IMR-90 (cell line): ENCODE results near the gene USP9X. TPM values are rescaled to one million over a fixed set of nuclear protein-coding genes. Genes with fewer than 3 reads are reported as not detected.

Experiments used
- ATAC-seq: fragments of 200-7000 bp; cut with Tn5 transposase; 2 replicates; pipeline ENCODE4 v1.9.1; 2020; ENCODE audit warnings: low read depth, mild to moderate bottlenecking, moderate library complexity
- BruUV-seq: library from RNA; stranded (reverse); fragments of 400-500 nt; replicated peaks from 2 replicates; lab custom pipeline; 2021; lab: Mats Ljungman, UMichigan
- CTCF ChIA-PET: fragments of 300-600 bp; formaldehyde crosslinking; extraction: SDS; loops from one replicate; lab custom pipeline; 2021; ENCODE audit warnings: antibody characterized with exemption; lab: Yijun Ruan, JAX
- POLR2A ChIA-PET: fragments of 300-600 bp; sonication (Branson Sonifier 250); formaldehyde crosslinking; loops from one replicate; lab custom pipeline; 2022; ENCODE audit warnings: antibody characterized with exemption; ENCODE audit not compliant: unreplicated experiment; lab: Charles Lee
- DNase-seq: peaks from one replicate; pipeline ENCODE4 v3.0.0; 2013
- H2AFZ ChIP-seq: replicated peaks from 2 replicates; pipeline ENCODE3; 2013; ENCODE audit warnings: low read length, mild to moderate bottlenecking; ENCODE audit not compliant: poor library complexity
- H2AK5ac ChIP-seq: 2 replicates; pipeline ENCODE4 v1.6.1; 2013; ENCODE audit warnings: low read depth, low read length, inconsistent platforms
- H2AK9ac ChIP-seq: replicated peaks from 2 replicates; pipeline ENCODE3; 2013; ENCODE audit warnings: mild to moderate bottlenecking, low read depth, low read length, moderate library complexity; ENCODE audit not compliant: poor library complexity
- H2BK120ac ChIP-seq: 2 replicates; pipeline ENCODE4 v1.6.1; 2013; ENCODE audit warnings: low read depth, low read length, inconsistent platforms
- H2BK15ac ChIP-seq: 3 replicates; pipeline ENCODE4 v1.6.1; 2013; ENCODE audit warnings: low read depth, low read length, inconsistent platforms
- H2BK20ac ChIP-seq: 2 replicates; pipeline ENCODE4 v1.6.1; 2013; ENCODE audit warnings: low read depth, mild to moderate bottlenecking, inconsistent platforms, low read length, moderate library complexity
- H2BK5ac ChIP-seq: 2 replicates; pipeline ENCODE4 v1.6.1; 2013; ENCODE audit warnings: mild to moderate bottlenecking, low read depth, low read length, inconsistent platforms; ENCODE audit not compliant: poor library complexity, severe bottlenecking
- H3K14ac ChIP-seq: replicated peaks from 2 replicates; pipeline ENCODE4 v1.6.1; 2013; ENCODE audit warnings: low read depth, low read length, inconsistent platforms
- H3K18ac ChIP-seq: 2 replicates; pipeline ENCODE4 v1.6.1; 2013; ENCODE audit warnings: low read depth, low read length, control low read depth
- H3K23ac ChIP-seq: 2 replicates; pipeline ENCODE4 v1.6.1; 2013; ENCODE audit warnings: low read depth, low read length, inconsistent platforms
- H3K27ac ChIP-seq: 2 replicates; pipeline ENCODE4 v1.5.1; 2013; ENCODE audit warnings: mild to moderate bottlenecking, control low read depth, low read length; ENCODE audit not compliant: insufficient read depth
- H3K27me3 ChIP-seq: 2 replicates; pipeline ENCODE4 v1.6.1; 2013; ENCODE audit warnings: low read length; ENCODE audit not compliant: control insufficient read depth, insufficient read depth
- H3K36me3 ChIP-seq: 2 replicates; pipeline ENCODE4 v1.6.1; 2013; ENCODE audit warnings: low read length, mixed read lengths; ENCODE audit not compliant: control insufficient read depth, insufficient read depth
- H3K4ac ChIP-seq: 2 replicates; pipeline ENCODE4 v1.6.1; 2013; ENCODE audit warnings: low read depth, low read length, inconsistent platforms
- H3K4me1 ChIP-seq: 2 replicates; pipeline ENCODE4 v1.6.1; 2013; ENCODE audit warnings: low read length, mixed read lengths; ENCODE audit not compliant: control insufficient read depth, insufficient read depth
- H3K4me2 ChIP-seq: 2 replicates; pipeline ENCODE4 v1.6.1; 2013; ENCODE audit warnings: low read depth, mild to moderate bottlenecking, control low read depth, low read length, moderate library complexity
- H3K4me3 ChIP-seq: 2 replicates; pipeline ENCODE4 v1.5.1; 2013; ENCODE audit warnings: low read depth, mild to moderate bottlenecking, control low read depth, low read length, moderate library complexity; ENCODE audit not compliant: insufficient read depth
- H3K56ac ChIP-seq: 2 replicates; pipeline ENCODE4 v1.6.1; 2013; ENCODE audit warnings: low read length, inconsistent platforms; ENCODE audit not compliant: insufficient read depth; ENCODE audit errors: extremely low read depth
- H3K79me1 ChIP-seq, 2 experiments: 2 replicates each; pipeline ENCODE4 v1.6.1; 2013; ENCODE audit warnings: low read length in 2 of 2, inconsistent platforms in 1 of 2, low read depth in 1 of 2
- H3K9ac ChIP-seq: 2 replicates; pipeline ENCODE4 v1.6.1; 2013; ENCODE audit warnings: low read depth, low read length, control low read depth
- H3K9me1 ChIP-seq: 2 replicates; pipeline ENCODE4 v1.6.1; 2013; ENCODE audit warnings: low read length, inconsistent platforms; ENCODE audit not compliant: insufficient read depth
- H3K9me3 ChIP-seq: 2 replicates; pipeline ENCODE4 v1.6.1; 2013; ENCODE audit warnings: low read length; ENCODE audit not compliant: control insufficient read depth, insufficient read depth
- H4K20me1 ChIP-seq: 2 replicates; pipeline ENCODE4 v1.6.1; 2013; ENCODE audit warnings: low read length, inconsistent platforms; ENCODE audit not compliant: insufficient read depth
- H4K5ac ChIP-seq: 2 replicates; pipeline ENCODE4 v1.6.1; 2013; ENCODE audit warnings: mild to moderate bottlenecking, low read depth, low read length, control low read depth
- H4K8ac ChIP-seq, 2 experiments: 2 replicates each; pipeline ENCODE4 v1.6.1; 2013; ENCODE audit warnings: low read depth in 2 of 2, low read length in 2 of 2, control low read depth in 1 of 2, inconsistent platforms in 1 of 2
- H4K91ac ChIP-seq: 2 replicates; pipeline ENCODE4 v1.6.1; 2013; ENCODE audit warnings: low read depth, low read length, inconsistent platforms; ENCODE audit not compliant: insufficient read depth
- CHD1 ChIP-seq: IDR thresholded peaks from 2 replicates; pipeline ENCODE4 v1.6.1; 2012; ENCODE audit warnings: low read depth, low read length, improper control_type of control experiment
- ELK1 ChIP-seq: fragments of 150-350 bp; IDR thresholded peaks from 2 replicates; pipeline ENCODE4 v1.6.1; 2016; ENCODE audit warnings: low read depth, mild to moderate bottlenecking, low read length, moderate library complexity, borderline replicate concordance
- MXI1 ChIP-seq: IDR thresholded peaks from 2 replicates; pipeline ENCODE4 v1.6.1; 2012; ENCODE audit warnings: low read depth, mild to moderate bottlenecking, low read length, moderate library complexity, borderline replicate concordance
- POLR2A ChIP-seq: IDR thresholded peaks from 2 replicates; pipeline ENCODE4 v1.6.1; 2012; ENCODE audit warnings: mild to moderate bottlenecking, low read depth, low read length
- RAD21 ChIP-seq: IDR thresholded peaks from 2 replicates; pipeline ENCODE4 v1.6.1; 2012; ENCODE audit warnings: low read length, improper control_type of control experiment
- RFX5 ChIP-seq: IDR thresholded peaks from 2 replicates; pipeline ENCODE4 v1.8.0; 2012; ENCODE audit warnings: low read depth, mild to moderate bottlenecking, low read length, moderate library complexity
- SMC3 ChIP-seq: fragments of 150-350 bp; IDR thresholded peaks from 2 replicates; pipeline ENCODE4 v1.6.1; 2016; ENCODE audit warnings: low read depth, mild to moderate bottlenecking, antibody characterized with exemption, low read length, moderate library complexity
- USF2 ChIP-seq: fragments of 150-350 bp; IDR thresholded peaks from 2 replicates; pipeline ENCODE4 v1.6.1; 2017; ENCODE audit warnings: mild to moderate bottlenecking, antibody characterized with exemption, low read length, low read depth
- WGBS, 2 experiments: methylation state at CpG; one replicate each; pipeline versions ENCODE4 v1.1.5 to v1.1.7; 2013; ENCODE audit warnings: missing lambda C conversion rate in 2 of 2; ENCODE audit not compliant: insufficient read length in 1 of 2; ENCODE audit errors: extremely low coverage in 2 of 2; 5-methylcytosine and 5-hydroxymethylcytosine counted together
- dilution Hi-C: fragments of 300-500 bp; cut with HindIII; formaldehyde crosslinking; loops from one replicate; pipeline ENCODE4 v1.14.3; 2018; ENCODE audit warnings: low sequenced_read_pairs; ENCODE audit not compliant: unreplicated experiment
- in situ Hi-C: fragments of 300-500 bp; cut with MboI; formaldehyde crosslinking; loops from 3 replicates; pipeline ENCODE4 v1.14.3; 2019; ENCODE audit warnings: low sequenced_read_pairs, inconsistent platforms, mixed read lengths
- intact Hi-C: fragments of 100-400 bp; cut with micrococcal nuclease; formaldehyde crosslinking; loops from 2 replicates; pipeline ENCODE4 v1.10.0; 2022
- polyA plus RNA-seq, 3 experiments: library from polyadenylated mRNA; depleted of rRNA; stranded (reverse); fragments of >200 nt; gene quantifications; 2 replicates each; pipeline ENCODE4 v1.2.3, GENCODE V29; 2012; ENCODE audit warnings: low replicate concordance in 1 of 3
- total RNA-seq: library from RNA; depleted of rRNA; stranded (reverse); fragments of >200 nt; gene quantifications from 2 replicates; pipeline ENCODE4 v1.2.3, GENCODE V29; 2012

Gene USP9X
- total and polyA plus RNA-seq, 2 of the 4 experiments (the other 2 are of a cell fraction), result 17.5 to 104 TPM

- no peak for TF ChIP-seq ELK1
Measured at GRCh38 chrX:41084044-41084892, 977 bp upstream of the USP9X start (continued).

GRCh38 chrX:41085512-41085877 lies 250 bp downstream of the USP9X start:
- H2BK120ac ChIP-seq, result no peak overlapping the region
- peak overlapping the region; percentile 27; the same call in 1 of the 2 replicates for H3K18ac ChIP-seq
- DNase-seq, result peak; percentile 34
- TF ChIP-seq RFX5 (no peak), MXI1 (no peak), CHD1 (no peak), RAD21 (no peak), ELK1 (no peak), SMC3 (no peak), POLR2A (peak; percentile 63; the same call in 1 of the 2 replicates), USF2 (no peak)
- H3K4ac ChIP-seq, result peak overlapping the region; percentile 87
- H3K4me2 ChIP-seq, result peak overlapping the region; percentile 25
- intact Hi-C loops (loop anchor here (5.0 kb wide), 2 partner anchors 208 to 348 kb away; partner anchors contain the start of gene MED14), dilution Hi-C loops (no loop called here), in situ Hi-C loops (loop anchor here (10.0 kb wide), 1 partner anchor 211 kb away; no protein-coding TSS in a partner anchor)
- no peak overlapping the region for H4K8ac ChIP-seq
- ChIA-PET POLR2A (interaction anchor here (0.6 to 0.7 kb wide), 2 partner anchors 47 to 349 kb away, joined by 4 to 9 read pairs; no protein-coding TSS in a partner anchor), CTCF (no interaction called here)
- no peak overlapping the region for H2BK20ac ChIP-seq
- H3K4me3 ChIP-seq, result peak overlapping the region; percentile 93
- H3K27ac ChIP-seq, result peak overlapping the region; percentile 81
- H2AK5ac ChIP-seq, result no peak overlapping the region
- WGBS, 2 experiments, result 0% methylated on average over 20 of the region's 39 CpGs; no CpG with 5 or more reads in 1 of the 2 experiments
- H2BK15ac ChIP-seq, result no peak overlapping the region
- no peak overlapping the region for H4K5ac ChIP-seq
- peaks cover 48% of the 10 kb centered on the region for H4K20me1 ChIP-seq
- ATAC-seq, result peak; percentile 33
- H3K79me1 ChIP-seq, result peaks cover 0 to 8% of the 10 kb centered on the region in 2 experiments; a peak in 1 of 4 replicates
- no peak overlapping the region for H3K56ac ChIP-seq
- no peaks in the 10 kb centered on the region for H3K36me3 ChIP-seq
- no peaks in the 10 kb centered on the region for H3K9me1 ChIP-seq
- H2BK5ac ChIP-seq, result peak overlapping the region; percentile 75
- H3K9ac ChIP-seq, result peak overlapping the region; percentile 83
- H4K91ac ChIP-seq, result peak overlapping the region; percentile 57; the same call in 1 of the 2 replicates
- H3K23ac ChIP-seq, result no peak overlapping the region
- no TSS peak for BruUV-seq
- H3K27me3 ChIP-seq, result peaks cover 2% of the 10 kb centered on the region
- peak overlapping the region; percentile 85 for H2AK9ac ChIP-seq
- no peaks in the 10 kb centered on the region for H3K9me3 ChIP-seq
- H3K4me1 ChIP-seq, result no peaks in the 10 kb centered on the region
- H3K14ac ChIP-seq, result peak overlapping the region; percentile 74; the same call in 1 of the 2 replicates
- H2AFZ ChIP-seq, result peak overlapping the region; percentile 93
